ENCODE measurements around the gene MYH9. TPM values are rescaled to one million over a fixed set of nuclear protein-coding genes. Genes with fewer than 3 reads are reported as not detected.

The MYH9 gene
- total RNA-seq, 1 donor from 2014 or later = 544 TPM

DNA sequence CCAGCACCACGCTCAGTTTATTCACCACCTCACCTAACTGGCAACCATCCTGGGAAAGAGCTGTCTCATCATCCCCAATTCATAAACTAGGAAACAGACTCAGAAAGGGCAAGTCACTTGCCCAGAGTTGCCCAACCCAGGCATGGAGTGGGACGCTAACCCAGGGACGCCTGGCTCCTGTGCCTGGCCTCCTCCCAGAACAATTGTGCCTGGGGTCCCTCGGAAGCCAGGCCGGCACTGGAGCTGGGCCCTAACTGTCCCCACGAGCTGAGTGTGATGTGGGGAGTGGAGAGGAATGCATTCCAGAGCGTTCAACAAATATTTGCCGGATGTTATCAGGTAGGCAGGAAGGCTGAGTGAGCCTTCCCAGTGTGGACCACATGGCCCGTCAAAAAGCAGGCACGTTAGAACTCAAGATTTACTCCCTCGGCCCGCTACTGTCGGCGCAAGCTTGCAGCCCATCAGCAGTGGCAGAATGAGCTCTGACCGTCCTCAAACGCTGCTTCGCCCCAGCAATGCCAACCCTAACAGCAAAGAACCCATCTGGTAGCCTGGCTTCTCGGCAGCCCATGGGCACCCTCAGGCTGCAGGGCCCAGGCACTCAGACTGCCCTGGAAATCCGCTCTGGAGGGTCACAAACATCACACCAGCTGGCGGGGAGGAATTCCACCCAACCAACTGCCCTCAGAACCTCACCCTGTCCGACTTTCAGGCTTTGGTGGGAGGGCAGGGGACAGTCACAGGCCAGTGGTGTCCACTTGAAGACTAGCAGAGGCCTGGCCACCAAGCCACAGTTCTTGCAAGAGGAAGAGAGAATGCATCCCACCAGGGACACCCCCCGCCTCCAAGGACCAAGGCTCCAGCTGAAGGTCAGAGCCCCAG is 35.6 kb downstream of the MYH9 start:
- no peak for DNase-seq (ENCODE audit: low spot score)

DNA sequence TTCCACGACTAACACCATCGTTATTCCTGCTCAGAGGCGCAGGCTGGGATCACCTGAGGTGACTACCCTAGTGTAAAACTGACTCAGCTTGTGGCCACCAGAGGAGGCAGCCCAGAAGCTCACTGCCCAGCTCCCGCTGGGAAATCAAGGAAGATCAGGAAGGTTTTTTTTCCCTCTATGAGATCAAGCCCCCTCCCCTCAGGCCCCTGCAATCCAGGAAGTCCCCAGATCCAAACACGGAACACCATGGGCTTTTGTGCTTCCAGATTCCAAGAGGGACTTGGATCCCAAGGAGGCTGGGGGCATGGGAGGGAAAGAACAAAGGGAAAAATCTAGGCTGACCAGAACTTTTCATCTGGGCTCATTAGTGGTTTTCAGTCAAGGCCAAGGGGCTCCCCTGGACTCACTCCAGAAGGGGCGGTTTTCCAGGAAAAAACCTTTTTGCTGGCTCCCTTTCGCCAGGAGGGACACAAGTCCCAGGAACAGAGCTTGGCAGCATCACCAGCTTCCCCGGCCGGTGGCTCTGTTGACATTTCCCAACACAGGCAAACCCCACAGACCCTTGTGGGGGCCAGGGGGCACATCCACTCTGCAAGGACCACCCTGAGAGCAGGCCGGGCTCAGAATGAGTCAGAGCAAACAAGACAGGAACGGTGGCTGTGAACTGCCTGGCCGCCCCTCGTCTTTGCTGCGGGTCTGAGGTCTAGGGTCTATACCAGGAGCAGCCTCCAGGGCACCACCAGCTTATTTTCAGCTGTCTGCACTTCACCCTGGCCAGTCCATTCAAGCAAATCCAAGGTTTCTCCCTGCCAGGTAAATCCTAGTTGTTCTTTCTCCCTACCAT is 36.8 kb downstream of the MYH9 start:
- no peak for DNase-seq (ENCODE audit: low spot score)

DNA sequence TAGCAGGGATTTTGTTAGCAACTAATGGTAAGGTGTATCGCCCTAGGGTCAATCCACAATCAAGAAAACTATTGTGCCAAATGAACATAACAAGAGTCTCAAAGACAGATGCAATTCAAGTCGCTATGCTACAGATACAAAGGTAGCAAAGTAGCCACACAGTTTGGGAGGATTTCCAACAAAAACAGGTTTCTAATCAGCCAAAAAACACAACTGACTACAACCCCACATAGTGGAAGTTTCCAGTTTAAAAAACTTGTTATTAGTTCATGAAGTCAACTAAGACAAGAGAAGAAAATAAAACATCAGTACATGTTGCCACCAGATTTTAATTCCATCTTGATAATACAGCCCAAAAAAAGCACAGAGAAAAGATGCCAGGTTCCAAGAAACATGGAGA is 38.0 kb downstream of the MYH9 start:
- no peak for DNase-seq (ENCODE audit: low spot score)

DNA sequence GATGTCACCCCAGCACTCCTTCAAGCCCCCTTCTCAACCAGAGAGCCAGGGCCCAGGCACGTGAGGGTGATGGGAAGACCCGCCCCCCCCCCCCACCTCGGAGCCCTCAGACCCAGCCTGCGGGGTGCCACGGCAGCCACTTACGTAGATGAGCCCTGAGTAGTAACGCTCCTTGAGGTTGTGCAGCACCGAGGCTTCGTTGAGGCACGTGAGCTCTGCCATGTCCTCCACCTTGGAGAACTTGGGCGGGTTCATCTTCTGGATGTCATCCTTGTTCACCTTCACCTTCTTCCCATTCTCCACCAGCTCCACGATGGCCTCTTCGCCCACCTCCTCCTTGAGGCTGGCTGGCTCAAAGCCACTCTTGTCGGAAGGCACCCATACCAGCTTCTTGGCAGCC is 39.0 kb downstream of the MYH9 start:
- DNase-seq (ENCODE audit: low spot score) = no peak

DNA sequence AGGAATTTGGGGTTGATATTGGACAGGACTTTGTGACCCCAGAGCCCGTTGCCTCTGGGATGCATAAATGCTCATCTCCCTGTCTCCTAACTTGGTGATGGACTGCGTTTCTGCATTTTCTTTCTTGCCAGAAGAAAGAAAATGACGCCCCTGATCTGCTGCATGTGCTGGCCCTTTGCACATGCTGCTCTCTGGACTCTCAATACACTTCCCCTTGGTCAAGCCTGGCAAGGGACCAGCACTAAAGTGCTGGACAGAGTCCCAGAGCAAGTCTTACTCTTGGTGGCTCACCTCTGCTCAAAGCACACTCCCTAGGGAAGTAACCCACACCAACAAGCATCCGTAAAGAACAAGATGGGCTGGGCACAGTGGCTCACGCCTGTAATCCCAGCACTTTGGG is 40.7 kb downstream of the MYH9 start:
- DNase-seq (ENCODE audit: low spot score) = no peak

DNA sequence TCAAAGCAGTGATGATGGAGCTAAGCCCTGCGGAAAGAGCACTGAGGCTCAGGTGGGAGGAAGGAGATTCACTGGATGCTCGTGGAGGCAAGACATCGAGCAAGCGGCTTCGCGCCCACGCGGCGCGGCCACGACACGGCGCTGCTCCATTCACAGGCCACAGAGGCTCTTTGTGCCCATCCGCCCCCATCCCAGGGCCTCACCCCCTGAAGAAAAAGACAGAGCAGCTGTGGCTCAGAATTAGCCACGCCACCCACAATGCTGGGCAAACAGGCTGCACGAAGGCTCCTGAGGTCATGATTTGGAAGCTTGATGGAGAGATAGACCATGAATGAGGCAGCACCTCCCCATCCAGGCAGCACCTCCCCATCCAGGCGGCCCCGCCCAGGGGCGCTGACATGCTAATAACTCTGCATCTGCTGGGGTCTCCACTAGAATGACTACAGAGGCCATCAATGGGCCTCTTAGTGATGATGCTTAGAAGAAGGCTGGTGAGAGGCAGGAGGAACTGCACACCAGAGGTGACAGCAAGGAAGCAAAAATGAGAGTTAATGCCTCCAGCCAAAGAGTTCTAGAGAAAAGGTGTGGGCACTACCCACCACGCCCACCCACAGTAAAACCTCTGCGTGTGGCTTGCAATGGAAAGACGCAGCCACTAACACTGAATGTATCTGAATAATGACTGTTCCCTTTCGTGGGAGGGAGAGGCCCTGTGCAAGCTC is 43.5 kb downstream of the MYH9 start:
- DNase-seq (ENCODE audit: low spot score) = no peak

DNA sequence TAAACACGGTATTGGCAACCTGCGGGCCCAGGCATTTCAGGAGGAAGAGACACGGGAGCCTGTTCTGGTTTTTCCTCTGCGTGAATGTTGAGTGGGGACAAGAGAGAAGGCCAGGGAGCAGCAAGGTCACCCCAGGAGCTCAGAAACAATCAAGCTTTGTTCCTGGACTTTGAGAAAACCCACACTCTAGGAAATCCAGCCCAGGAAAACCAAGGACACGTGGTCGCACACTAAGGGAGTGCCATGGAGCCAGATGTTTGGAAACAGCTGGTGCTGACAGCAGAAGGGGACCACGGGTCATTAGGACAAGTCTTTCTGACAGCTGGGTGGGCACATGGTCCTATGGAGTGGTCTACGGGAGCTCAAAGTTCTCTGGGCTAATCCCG is 44.1 kb downstream of the MYH9 start:
- no peak for DNase-seq (ENCODE audit: low spot score)

DNA sequence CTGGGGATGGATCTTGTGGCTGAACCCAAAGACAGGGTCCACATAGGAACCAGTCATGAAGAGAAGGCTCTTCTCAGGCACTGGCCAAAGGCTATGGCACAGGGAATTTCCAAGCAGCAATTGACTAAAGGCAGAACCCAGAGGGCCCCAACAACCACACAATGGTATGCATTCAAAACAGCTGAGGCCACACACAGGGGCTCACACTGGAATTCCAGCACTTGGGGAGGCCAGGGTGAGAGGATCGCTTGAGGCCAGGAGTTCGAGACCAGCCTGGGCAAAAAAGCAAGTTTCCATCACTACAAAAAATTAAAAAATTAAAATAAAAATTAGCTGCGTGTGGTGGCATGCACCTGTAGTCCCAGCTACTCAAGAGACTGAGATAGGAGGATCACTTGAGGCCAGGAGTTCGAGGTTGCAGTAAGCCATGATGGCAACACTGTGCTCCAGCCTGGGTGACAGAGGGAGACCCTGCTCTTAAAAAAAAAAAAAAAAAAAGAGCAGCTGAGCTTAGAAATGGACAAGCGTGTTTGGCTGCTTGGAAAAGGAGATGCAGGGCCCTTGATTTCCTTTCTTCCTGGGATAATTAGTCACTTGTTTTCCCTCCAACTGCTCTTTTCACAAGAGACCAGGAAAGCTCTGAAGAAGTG is 44.6 kb downstream of the MYH9 start:
- DNase-seq (ENCODE audit: low spot score) = no peak

DNA sequence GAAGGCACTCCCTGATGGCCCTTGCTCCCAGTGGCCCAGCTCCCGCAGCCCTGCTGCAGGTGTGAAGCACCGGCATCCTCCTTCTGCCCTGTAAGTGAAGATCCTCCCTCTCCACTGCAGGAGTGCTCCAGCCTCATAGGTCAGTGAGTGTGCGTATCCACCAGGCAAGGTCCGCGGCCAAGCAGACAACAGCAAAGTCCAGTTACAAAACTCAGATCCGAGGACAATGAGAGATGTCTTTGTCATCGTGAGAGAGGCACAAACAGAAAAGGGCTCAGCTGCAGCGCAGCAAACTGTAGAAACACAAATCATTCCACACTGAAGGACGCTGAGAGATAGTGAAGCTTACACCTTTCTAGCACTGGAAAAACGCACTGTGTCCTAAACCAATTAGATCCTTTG is 46.1 kb downstream of the MYH9 start:
- no peak for DNase-seq (ENCODE audit: low spot score)

DNA sequence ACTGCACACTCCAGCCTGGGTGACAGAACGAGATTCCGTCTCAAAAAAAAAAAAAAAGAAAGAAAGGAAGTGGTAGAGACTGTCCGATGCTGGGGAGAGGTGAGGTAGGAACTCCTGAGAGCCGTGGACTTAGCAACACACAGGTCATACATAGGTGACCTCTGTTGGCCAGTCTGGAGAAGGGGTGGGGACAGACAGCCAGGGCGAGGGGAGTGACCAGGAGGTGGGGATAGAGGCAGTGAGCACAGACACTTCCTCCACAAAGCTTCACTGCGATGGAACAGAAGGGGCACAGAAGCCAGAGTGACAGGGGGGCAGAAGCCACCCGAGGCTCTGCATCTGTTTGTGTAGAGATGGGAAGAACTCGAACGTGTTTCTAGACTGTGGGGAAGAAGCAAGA is 47.1 kb downstream of the MYH9 start:
- DNase-seq (ENCODE audit: low spot score) = no peak

DNA sequence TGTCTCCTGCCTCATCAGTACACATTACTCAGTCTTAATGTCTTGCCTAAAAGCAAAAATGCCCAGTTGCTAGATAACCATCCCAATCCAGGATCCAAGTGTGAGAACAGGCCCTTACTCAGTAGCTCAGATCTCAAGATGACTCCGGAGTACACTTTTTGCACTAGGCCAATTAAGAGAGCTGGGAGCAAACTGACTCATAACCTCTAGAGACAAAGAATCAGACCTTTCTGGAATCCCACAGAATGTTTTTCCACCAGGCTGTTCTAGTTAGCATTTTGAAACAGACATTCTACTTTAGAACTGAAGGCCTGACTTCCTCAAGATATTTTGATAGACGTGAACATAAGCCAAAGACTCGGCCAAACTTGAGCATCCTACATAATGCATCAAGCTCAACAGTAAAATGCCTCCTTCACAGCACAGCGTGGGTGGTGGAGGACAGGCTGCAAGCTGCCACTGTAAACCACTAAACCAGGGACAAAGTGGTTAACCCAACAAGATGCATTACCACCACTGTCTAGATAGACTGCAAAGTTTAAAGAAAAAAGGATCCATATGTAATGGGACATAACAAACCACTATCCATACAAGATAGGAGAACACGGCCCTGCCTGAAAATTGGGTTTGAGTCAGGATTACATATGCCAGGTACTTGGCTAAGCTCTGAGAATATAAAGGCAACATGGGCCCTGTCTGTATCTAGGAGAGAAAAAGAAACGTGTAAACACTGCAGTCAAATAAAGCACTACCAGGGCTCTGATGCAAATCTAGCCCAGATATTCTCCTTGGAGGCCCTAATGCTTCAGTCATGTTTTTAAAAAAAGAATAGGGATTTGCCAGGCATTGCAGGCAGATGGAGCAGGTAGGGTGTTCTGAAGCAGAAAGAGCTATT is 48.3 kb downstream of the MYH9 start:
- no peak for DNase-seq (ENCODE audit: low spot score)

DNA sequence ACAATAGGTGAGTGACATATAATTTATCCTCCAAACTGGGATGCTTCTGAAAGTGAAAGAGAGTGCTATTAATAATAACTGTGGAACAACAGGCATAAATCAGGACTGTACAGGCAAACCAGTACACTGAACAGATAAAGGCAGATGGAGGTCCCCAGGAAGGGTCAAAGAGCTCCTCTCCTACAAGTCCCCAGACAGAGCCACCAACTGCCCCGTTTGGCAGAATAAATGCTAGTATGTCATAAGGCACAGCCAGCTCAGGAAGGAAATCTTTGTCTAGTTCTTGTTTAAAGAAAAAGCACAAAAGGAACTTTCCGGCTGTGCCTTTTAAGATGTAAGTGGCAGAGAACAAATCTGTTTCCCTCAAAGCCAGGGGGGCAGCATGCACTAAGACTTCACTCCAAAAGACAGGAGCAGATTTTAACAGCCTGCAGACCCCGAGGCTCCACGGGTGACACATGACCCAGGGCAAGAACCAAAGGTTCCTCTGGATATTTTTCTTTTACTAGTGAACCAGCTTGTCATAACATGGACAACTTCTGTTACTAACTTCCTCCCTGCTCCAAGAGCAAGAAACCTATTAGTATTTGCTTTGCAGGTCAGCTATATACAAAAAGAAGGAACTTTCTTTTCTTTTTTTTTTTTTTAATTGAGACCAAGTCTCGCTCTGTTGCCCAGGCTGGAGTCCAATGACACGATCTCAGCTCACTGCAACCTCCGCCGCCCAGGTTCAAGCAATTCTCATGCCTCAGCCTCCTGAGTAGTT is 50.2 kb downstream of the MYH9 start:
- DNase-seq (ENCODE audit: low spot score) = no peak

DNA sequence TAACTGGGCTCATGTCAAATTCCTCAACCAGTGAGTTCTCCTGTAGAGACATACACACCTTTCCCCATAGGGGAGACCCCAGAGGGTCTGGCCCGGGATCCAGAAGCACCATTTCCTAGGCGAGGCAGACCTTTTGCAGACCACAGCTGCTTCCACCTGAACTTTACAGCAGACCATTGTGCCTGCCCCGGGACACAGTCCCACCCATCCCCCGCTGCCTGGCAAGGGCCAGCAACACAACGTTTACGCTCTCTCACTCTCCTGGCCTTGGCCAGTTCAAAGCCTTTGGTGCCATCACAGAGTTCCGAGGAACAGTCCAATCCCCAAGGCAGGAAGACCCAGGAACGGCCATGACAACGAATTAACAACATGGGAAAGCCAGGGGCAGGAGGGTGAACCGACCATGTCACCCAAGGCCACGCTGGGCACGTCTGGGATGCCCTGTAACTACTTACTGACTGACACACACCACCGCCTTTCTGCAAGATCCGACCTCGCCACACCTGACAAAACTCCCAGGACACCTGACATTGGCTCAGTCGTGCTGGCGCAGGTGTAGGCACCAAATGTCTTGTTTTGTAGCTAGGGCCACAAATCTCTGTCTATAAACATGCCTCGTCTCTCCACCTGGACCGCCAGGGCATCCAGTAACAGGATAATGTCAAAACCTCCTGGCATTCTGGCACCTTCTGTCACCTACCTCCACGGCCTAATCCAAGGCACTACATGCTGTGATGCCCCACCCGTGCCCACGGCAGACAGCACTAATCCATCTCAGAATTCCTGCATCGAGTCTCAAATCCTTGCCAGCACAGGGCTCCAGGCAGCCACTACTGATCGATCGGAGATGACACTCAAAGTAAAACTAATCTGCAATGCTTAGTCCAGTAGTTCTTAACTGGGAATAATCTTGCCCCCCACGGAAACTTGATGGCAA is 51.3 kb downstream of the MYH9 start:
- DNase-seq (ENCODE audit: low spot score) = no peak

DNA sequence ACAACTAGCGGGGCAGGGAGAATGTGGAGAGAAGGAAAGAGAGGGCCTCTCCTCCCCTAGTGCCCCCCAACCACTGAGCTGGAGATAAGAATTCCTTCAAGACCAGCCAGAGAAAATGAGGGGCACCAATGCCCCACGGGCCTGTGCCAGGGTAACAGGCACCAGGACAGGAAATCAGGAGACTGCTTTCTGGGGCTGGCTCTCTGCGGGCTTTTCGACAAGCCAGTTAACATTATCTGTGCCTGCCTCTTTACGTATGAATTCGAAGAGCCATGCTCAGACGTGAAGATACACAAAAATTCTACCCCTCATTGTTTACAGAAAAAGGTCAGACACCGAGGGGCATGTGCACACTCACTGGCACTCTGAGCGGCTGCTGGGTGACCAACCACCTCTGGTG is 52.1 kb downstream of the MYH9 start:
- no peak for DNase-seq (ENCODE audit: low spot score)

DNA sequence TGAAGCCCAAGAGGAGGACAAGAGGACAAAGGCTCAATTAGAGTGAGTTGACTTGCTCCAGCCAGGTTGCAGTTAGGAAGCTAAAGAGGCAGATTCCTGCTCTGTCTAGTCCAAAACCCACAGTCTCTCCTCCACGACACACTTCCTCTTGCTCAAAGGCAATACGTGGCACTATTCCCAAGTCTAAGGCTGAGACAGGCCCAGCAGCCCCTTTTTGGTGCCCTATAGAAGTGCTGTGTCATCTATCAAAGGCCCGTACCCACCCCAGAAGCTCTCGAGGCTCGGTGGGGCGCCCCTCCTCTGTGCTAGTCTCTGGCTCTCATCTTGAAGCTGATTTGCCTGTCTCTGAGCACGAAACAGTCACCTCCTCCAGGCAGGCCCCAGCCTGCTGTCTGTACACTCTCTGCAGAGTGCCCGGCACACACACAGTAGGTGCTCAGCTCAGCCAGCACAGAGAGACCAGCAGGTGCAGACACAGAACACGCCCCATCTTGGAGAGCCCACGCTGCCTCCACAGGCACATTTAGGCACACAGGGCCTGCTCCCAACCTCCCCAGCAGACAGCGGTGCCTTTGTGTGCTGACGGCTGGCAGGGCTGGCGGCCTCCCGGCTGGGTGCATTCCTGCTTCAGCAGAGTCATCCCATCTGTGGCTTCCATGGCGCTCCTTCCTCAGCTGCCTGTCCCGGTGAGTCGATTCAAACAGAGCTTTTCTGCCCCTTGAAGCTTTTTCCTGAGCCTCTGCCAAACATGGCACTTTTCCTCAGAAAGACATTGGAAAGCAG is 52.8 kb downstream of the MYH9 start:
- no peak for DNase-seq (ENCODE audit: low spot score)

DNA sequence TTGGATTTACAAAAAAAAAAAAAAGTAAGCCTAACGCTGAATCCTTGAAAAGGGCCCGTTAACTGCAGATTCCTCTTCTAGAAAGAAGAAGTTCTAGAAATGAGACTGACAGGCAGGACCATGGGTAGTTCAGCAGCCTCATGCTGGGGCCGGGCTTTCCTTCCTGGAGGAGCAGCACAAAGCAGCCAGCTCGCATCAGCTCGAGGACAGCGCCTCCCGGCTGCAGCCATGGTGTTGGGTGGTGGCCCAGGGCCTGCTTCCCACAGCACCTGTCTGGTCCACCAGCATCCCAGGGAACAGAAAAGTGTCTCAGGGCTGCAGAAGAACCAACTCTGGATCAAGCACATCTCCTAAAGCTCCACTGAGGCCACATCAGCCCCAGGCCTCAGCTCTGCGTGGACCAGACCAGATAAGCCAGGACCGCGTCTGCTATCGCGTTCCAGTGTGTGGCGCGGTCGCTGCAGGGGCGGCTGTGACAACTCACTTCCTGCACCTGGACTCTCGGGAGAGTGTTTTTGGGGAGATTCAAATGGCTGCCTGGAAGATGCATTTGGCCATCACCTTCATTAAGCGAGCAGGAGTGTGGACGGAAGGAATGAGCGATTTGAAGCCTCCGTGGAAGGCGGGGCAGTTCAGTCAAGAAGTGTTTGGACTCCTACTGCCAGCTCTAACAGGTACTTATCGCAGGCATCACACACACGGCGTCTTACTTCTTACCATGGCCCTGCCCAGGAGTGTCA is 53.5 kb downstream of the MYH9 start:
- no peak for DNase-seq (ENCODE audit: low spot score)

DNA sequence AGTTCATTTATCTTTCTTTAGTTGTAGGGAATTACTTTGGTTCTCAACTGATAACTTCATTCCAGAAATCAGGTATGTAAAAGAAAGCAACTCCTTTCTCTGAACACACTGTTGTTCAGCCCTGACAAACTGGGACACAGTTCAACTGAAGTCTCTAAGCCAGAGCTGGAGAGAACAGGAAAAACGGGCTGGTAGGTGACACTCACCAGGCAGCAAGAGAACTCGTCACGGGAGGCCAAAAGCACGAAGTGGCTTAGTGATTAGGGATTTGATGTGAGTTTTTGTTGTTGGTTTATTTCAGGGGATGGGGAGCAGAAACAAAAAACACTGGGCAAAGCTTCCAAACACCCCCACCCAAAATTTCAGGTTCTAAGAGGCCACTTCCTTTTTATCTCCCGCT is 54.1 kb downstream of the MYH9 start:
- DNase-seq (ENCODE audit: low spot score) = peak; percentile 62
